Retina (tissue), 1 donor: ENCODE data around the gene PRAMEF12.
"Not testable (repeated sequence)": the region's sequence is repeated elsewhere in the genome, so short reads cannot be mapped to it uniquely, and the experiment has no call there.

Experiments
- DNase-seq: peaks from one replicate; pipeline ENCODE4 v3.0.0-alpha.2; 2016

The PRAMEF12 gene

DNA sequence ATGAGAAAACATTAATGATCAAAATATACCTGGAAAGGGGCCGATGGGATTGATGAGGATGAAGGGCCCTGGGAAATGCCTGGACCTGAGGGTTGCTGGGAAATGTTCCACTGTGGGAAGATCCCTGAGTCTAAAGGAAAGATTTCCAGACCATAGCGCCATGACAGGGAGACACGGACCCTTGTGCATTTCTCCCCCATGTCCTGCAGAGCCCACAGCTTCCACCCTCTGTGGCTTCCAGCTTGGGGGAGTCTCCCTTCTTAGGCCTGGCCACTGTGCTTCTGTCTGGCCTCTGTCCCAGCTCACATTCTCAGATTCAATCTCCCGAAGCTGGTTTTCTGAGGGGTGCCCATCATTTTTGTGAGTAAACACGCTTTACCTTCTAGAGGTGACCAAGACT lies 1.0 kb upstream of the PRAMEF12 start:
- DNase-seq, result no peak

GRCh38 chr1:12774801-12775345 lies 1.3 kb downstream of the PRAMEF12 start:
- no peak for DNase-seq

- DNase-seq, result no peak
Measured at GRCh38 chr1:12775443-12775842, 1.9 kb downstream of the PRAMEF12 start.

DNA sequence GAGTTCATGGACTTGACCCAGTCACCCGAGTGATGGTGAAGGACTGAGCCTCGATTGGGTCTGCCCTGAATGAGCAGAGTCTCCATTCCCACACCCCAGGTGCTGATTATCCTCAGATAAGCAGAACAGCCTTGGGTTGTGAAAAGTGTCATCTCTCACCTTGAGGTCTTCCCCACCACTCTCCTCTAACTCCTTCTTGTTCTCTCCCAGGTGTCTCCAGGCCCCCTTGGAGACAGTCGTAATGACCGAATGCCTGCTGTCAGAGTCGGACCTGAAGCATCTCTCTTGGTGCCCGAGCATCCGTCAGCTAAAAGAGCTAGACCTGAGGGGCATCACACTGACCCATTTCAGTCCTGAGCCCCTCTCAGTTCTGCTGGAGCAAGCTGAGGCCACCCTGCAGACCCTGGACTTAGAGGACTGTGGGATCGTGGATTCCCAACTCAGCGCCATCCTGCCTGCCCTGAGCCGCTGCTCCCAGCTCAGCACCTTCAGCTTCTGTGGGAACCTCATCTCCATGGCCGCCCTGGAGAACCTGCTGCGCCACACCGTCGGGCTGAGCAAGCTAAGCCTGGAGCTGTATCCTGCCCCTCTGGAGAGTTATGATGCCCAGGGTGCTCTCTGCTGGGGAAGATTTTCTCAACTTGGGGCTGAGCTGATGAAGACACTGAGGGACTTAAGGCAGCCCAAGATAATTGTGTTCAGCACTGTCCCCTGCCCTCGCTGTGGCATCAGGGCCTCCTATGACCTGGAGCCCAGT lies 3.4 kb downstream of the PRAMEF12 start:
- DNase-seq, result no peak

- no peak for DNase-seq
Measured at GRCh38 chr1:12778061-12778460, 4.5 kb downstream of the PRAMEF12 start.

GRCh38 chr1:12778907-12779306 lies 5.4 kb downstream of the PRAMEF12 start:
- DNase-seq, result no peak

DNA sequence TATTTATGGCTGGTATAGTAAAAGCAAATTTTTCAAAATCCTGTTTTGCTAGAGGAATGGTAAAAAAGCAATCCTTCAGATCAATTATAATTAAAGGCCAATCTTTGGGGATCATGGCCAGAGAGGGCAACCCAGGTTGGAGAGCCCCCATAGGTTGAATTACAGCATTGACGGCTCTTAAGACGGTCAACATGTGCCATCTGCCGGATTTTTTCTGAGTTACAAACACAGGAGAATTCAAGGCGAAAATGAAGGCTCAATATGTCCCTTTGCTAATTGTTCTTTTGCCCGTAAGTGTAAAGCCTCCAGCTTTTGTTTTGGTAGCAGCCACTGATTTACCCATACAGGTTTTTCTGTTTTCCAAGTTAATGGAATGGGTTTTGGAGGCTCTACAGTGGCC lies 8.0 kb downstream of the PRAMEF12 start:
- DNase-seq, result not testable (repeated sequence)

DNA sequence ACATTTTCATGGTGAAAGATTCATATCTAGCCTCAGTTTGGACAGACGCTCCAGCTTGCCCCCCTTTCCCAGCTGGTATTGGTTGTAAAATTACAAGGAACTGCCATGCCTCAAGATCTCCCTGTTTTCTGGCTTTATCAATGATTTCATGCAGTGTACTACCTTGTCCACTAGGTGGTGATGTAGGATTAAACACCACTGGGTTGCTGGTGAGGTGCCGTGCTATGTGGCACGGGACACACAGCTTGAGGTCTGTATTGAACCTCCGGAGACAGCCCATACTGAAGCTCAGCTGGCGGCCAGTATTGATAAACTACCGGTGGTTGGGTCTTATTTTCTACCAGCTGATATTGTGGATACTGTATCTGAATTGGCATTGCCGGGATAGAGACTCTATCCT lies 10.2 kb downstream of the PRAMEF12 start:
- not testable (repeated sequence) for DNase-seq

- not testable (repeated sequence) for DNase-seq
Measured at GRCh38 chr1:12784729-12785128, 11.2 kb downstream of the PRAMEF12 start.

DNA sequence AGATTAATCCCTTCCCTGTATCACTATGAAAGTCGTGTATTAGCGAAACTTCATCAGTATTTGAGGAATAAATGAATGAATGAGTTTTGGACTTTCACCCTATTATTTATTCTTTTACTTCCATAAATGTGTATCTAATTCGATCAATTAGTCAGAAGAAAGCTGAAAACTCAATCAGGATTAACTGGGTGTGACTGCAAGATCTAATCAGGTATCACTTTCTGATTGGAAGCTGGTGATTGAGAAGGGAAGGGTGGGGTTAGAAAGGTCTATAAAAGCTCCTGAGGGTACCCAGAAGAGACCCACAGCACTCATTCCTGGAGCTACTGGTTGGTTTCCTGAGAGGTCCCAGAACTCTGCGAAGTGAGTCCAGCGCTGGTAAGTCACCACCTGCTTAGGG lies 17.6 kb downstream of the PRAMEF12 start, which contains the start of gene PRAMEF1:
Gene PRAMEF1, plus strand, starts transcription at position 301 of the 400 bp plus-strand sequence. CDS start 1,831 bp downstream, outside the sequence.
- DNase-seq, result not testable (repeated sequence)

- no peak for DNase-seq
Measured at GRCh38 chr1:12798911-12799310, 25.4 kb downstream of the PRAMEF12 start.

DNA sequence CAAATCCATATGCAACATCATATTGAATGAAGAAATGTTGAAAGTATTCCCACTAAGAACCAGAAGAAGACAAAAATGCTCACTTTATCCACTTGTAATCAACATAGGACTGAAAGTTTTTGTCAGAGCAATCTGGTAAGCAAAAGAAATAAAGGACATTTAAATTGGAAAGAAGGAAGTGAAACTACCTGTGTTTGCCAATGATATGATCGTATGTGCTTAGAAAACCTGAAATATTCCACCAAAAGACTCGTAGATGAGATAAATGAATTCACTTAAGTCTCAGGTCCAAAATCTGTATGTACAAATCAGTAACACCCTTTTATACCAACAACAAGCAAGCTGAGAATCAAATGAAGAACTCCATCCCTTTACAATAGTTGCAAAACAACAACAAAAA lies 26.2 kb downstream of the PRAMEF12 start:
- DNase-seq, result no peak

DNA sequence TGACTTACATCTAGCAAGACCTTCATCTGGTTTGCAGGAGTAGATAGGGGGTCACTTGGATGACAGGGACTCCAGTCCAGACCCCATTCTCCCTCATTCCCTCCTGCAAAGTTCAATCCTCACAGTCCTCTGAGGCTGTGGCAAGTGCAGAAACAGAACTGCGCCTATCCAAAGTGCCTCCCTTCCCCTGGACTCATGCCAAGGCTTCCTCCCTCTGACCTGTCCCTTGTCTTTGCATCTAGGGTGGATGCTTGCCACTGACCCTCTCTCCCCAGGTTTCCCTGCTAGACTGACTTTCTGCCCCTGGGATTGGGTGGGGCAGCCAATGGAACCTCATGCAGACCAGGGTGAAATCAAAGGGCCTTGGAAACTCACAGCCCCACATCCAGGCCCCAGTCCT lies 36.4 kb downstream of the PRAMEF12 start:
- DNase-seq, result no peak

- no peak for DNase-seq
Measured at GRCh38 chr1:12810691-12811408, 37.3 kb downstream of the PRAMEF12 start.

- no peak for DNase-seq
Measured at GRCh38 chr1:12811409-12811784, 37.9 kb downstream of the PRAMEF12 start.

GRCh38 chr1:12819061-12819460 lies 45.5 kb downstream of the PRAMEF12 start:
- DNase-seq, result not testable (repeated sequence)
